GM21528 (cell line): ENCODE measurements around the gene ZBTB7C.
"Not testable (repeated sequence)": the region's sequence is repeated elsewhere in the genome, so short reads cannot be mapped to it uniquely, and the experiment has no call there.

Source experiments
- ATAC-seq: cut with Tn5 transposase; IDR thresholded peaks from one replicate; pipeline ENCODE4 v1.9.1; 2021; ENCODE audit warnings: mild to moderate bottlenecking, moderate library complexity; ENCODE audit not compliant: unreplicated experiment, low FRiP score

Gene ZBTB7C

GRCh38 chr18:48308755-48309575 lies 100.2 kb downstream of the ZBTB7C start:
- no peak for ATAC-seq

GRCh38 chr18:48308027-48308635 lies 101.1 kb downstream of the ZBTB7C start:
- no peak for ATAC-seq

- no peak for ATAC-seq
Observed at GRCh38 chr18:48306838-48307237, 102.3 kb downstream of the ZBTB7C start.

GRCh38 chr18:48304906-48305693 lies 104.1 kb downstream of the ZBTB7C start:
- no peak for ATAC-seq

GRCh38 chr18:48303883-48304282 lies 105.3 kb downstream of the ZBTB7C start:
- ATAC-seq, result no peak

- ATAC-seq, result no peak
Observed at GRCh38 chr18:48302736-48303135, 106.4 kb downstream of the ZBTB7C start.

GRCh38 chr18:48300463-48300961 lies 108.7 kb downstream of the ZBTB7C start:
- ATAC-seq, result no peak

- no peak for ATAC-seq
Observed at GRCh38 chr18:48297139-48297538, 112.0 kb downstream of the ZBTB7C start.

- ATAC-seq, result no peak
Observed at GRCh38 chr18:48296581-48296980, 112.6 kb downstream of the ZBTB7C start.

GRCh38 chr18:48295586-48296311 lies 113.4 kb downstream of the ZBTB7C start:
- no peak for ATAC-seq

- ATAC-seq, result no peak
Observed at GRCh38 chr18:48294899-48295585, 114.1 kb downstream of the ZBTB7C start.

- no peak for ATAC-seq
Observed at GRCh38 chr18:48293954-48294898, 115.0 kb downstream of the ZBTB7C start.

- ATAC-seq, result no peak
Observed at GRCh38 chr18:48292782-48293424, 116.3 kb downstream of the ZBTB7C start.

GRCh38 chr18:48292229-48292628 lies 117.0 kb downstream of the ZBTB7C start:
- ATAC-seq, result no peak

GRCh38 chr18:48290162-48290926 lies 118.8 kb downstream of the ZBTB7C start:
- no peak for ATAC-seq

- ATAC-seq, result no peak
Observed at GRCh38 chr18:48284743-48285142, 124.4 kb downstream of the ZBTB7C start.

GRCh38 chr18:48284011-48284410 lies 125.2 kb downstream of the ZBTB7C start:
- not testable (repeated sequence) for ATAC-seq
